Stimulated activated CD4-positive, alpha-beta T cell treated with anti-CD3 and anti-CD28 coated beads, Interleukin-1b, Interleukin-23, amount 100 ng/mL, for 24 hours (primary cell): ENCODE data around the gene BCAP31.
"Not testable (repeated sequence)": the region's sequence is repeated elsewhere in the genome, so short reads cannot be mapped to it uniquely, and the experiment has no call there.

Experiments used
- DNase-seq, 4 experiments: peaks; one replicate each; pipeline ENCODE4 v3.0.0-alpha.2; 2020; ENCODE audit warnings: low read depth in 4 of 4, low spot score in 1 of 4

Gene BCAP31

GRCh38 chrX:153763298-153763932 is 39.2 kb upstream of the BCAP31 start:
- DNase-seq = no peak

- no peak for DNase-seq
Measured at GRCh38 chrX:153762626-153763173, 38.5 kb upstream of the BCAP31 start.

- DNase-seq = no peak
Measured at GRCh38 chrX:153761863-153762262, 37.7 kb upstream of the BCAP31 start.

- no peak for DNase-seq
Measured at GRCh38 chrX:153755136-153755535, 30.9 kb upstream of the BCAP31 start.

GRCh38 chrX:153750127-153750774 is 26.1 kb upstream of the BCAP31 start:
- DNase-seq = no peak

- not testable (repeated sequence) for DNase-seq
Measured at GRCh38 chrX:153749017-153749416, 24.8 kb upstream of the BCAP31 start.

GRCh38 chrX:153746991-153747390 is 22.8 kb upstream of the BCAP31 start:
- not testable (repeated sequence) for DNase-seq

- no peak for DNase-seq
Measured at GRCh38 chrX:153746359-153746758, 22.2 kb upstream of the BCAP31 start.

- DNase-seq = not testable (repeated sequence)
Measured at GRCh38 chrX:153745067-153745433, 20.9 kb upstream of the BCAP31 start.

GRCh38 chrX:153744210-153745066 is 20.3 kb upstream of the BCAP31 start:
- DNase-seq = no peak

GRCh38 chrX:153743468-153744209 is 19.5 kb upstream of the BCAP31 start:
- not testable (repeated sequence) for DNase-seq

- DNase-seq = not testable (repeated sequence)
Measured at GRCh38 chrX:153742796-153743467, 18.7 kb upstream of the BCAP31 start.

- not testable (repeated sequence) for DNase-seq
Measured at GRCh38 chrX:153742111-153742510, 17.9 kb upstream of the BCAP31 start.

GRCh38 chrX:153741446-153741845 is 17.3 kb upstream of the BCAP31 start:
- DNase-seq = no peak

GRCh38 chrX:153740631-153741222 is 16.5 kb upstream of the BCAP31 start:
- no peak for DNase-seq

- no peak for DNase-seq
Measured at GRCh38 chrX:153739754-153740486, 15.7 kb upstream of the BCAP31 start.

- no peak for DNase-seq
Measured at GRCh38 chrX:153738056-153738605, 13.9 kb upstream of the BCAP31 start.

GRCh38 chrX:153736871-153737441 is 12.8 kb upstream of the BCAP31 start:
- DNase-seq = no peak
